T-helper 2 cell (primary cell): ENCODE results near the gene ARFGEF3.

ENCODE experiments used
- DNase-seq, 5 experiments: peaks; one replicate each; pipeline versions ENCODE4 v3.0.0 to v3.0.0-alpha.2; 2012 to 2022

Gene ARFGEF3

DNA sequence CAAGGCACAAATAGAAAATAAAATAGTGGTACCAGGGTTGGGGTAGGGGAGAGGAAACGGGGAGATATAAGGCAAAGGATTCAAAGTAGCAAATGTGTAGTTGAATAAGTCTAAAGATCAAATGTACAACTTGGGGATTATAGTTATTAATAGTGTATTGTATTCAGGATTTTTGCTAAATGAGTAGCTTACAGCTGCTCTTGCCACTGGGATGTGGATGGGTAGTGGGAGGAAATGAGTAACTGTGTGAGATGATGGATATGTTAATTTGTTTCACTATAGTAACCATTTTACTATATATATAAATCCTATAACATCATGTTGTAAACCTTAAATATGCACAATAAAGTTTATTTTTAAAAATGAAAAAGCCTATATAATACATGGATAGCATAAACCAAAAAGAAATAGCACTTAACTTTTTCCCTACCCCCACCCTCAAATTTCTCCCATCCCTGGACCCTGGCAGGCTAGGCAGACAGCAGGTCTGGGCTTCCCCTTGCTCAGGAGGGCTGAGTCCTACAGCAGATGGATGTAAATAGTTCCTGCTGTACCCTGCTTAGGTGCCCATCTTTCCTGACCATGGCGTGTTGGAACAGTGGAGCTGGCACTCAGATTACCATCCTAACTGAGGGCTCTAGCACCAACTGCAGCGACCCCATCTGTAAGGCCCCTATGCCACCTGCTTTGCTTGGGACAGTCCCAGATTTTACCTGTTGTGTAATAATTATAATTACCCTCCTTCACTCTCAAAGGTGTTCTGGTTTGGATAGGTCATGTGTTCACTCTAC lies 85.1 kb downstream of the ARFGEF3 start:
- DNase-seq = no peak

DNA sequence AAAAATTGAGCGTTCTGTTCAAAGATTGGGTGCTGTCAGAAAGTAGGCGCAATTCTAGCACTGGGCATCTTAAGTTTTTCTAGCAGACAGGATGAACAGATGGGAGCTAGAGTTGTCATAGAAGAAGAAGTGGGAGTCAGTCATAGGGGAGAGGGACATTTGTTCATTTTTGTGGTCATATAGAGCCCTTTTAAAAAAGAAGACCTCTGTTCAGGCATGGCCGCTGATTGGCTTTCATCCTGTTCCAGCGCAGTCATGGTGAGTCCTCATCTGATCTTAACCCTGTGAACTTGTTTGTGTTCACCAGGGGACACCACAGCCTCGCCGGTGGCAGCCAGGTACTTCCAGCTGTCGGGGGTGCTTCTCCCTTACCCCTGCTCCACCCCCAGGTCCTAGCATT lies 86.3 kb downstream of the ARFGEF3 start:
- DNase-seq = no peak

DNA sequence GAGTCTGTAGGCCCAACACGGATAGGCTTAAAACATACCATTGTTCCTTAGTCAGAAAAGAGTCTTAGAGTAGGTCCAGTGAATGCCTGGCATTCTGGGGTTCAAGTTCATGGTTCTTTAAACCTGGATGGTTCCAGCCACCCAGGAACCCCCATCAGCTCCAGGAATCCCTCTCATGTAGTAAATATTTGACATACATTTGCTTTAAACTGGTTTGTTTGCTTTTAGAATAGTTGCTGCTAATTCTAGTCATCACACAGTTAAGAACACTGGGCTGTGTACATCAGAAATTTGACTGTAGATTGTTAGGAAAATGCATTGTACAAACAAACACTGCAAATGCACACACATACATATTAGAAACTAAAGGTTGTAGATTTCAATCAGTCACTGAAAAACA lies 87.1 kb downstream of the ARFGEF3 start:
- DNase-seq = no peak

DNA sequence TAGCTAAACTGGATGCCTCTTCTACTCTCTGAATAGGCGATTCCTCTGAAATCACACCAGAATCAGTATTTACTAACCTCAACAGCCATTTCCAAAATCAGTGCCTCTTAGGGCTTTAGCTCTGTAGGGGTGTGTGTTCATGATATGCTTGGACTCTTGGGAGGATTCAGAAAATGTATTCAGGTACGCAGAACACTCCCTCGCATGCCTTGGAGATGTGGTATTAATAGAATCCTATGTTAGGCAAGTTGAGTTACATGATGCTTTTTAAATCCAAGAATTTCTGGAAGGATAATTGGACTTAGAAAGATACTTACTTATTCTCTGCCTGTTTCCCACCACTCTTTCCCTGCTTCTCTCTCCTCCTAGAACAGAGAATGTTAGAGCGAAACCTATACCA lies 88.3 kb downstream of the ARFGEF3 start:
- DNase-seq = no peak

DNA sequence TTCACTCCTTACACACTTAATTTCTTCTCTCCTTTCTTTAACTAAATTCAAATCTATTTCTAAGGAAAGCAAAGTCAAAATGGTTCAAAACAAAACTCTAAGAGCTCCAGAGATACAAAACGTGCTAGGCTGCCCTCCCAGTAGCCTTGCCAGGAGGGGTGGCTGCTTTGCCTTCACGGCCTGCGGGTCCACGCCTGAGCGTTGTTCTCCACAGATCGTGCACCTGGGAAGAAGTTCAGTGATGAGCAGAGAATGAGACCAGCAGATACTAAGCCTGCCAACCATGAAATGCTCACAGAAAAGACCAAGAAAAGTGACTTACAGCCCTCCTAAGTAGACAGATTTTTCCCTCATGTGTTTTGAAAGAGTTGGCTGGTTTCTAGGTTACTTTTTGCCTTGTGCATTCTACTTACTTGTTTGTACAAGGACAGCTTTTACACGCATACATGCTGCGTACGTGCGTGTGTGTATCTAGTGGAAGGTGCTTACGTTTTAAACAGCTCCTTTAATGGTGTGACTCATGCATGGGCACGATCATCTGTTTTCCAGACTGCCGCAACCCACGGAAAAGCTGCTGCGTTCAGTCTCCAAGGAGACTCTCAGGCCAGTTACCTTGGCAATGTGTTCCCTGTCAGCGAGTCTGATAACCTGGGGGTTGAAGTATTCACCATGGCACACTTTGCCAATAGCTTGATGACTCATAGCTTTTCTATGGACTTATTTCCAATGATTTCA lies 88.9 kb downstream of the ARFGEF3 start:
- DNase-seq = no peak

DNA sequence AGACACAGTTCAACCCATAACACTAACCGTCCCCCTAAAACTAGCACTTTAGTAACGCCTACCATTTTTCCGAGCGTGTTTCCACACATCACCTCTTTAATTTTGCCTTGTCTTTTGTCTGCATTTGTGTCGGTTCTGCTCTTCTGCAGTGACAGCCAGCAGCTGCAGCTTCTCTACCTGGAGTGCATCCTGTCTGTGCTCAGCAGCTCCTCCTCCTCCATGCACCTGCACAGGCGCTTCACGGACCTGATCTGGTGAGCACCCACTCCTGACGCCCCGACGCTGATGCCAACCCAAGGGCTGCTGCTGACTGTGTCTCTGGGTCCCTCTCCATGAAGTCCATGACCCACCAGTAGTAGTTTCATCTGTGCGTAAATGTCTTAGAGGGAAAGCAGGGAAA lies 92.0 kb downstream of the ARFGEF3 start:
- DNase-seq = no peak

DNA sequence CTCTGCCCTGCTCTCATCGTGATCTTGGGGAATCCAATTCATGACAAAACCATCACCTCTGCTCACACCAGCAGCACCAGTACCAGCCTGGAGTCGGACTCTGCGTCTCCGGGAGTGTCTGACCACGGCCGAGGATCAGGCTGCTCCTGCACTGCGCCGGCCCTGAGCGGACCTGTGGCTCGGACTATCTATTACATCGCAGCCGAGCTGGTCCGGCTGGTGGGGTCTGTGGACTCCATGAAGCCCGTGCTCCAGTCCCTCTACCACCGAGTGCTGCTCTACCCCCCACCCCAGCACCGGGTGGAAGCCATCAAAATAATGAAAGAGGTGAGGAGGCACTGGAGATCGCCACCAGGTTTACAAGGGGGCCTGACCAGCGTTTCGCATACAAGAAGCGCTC lies 93.7 kb downstream of the ARFGEF3 start:
- no peak for DNase-seq

DNA sequence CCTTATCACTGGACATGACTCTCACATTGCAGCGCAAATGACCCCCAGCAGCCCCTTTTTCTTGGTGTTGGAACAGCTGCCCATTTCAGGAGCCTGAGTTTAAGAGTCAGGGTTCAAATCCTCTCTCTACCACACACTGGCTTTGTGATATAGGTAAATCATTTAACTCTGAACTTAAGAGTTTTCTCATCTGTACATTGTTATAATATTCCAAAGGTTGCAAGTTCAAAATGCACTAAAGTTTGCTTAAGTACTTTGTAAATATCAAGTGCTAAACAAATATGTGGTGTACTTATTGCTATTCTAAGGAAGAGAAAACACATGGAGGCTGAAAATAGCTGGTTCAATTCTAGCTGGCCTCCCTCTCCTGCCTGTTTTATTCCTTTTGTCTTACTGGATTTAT lies 95.9 kb downstream of the ARFGEF3 start:
- DNase-seq = no peak

DNA sequence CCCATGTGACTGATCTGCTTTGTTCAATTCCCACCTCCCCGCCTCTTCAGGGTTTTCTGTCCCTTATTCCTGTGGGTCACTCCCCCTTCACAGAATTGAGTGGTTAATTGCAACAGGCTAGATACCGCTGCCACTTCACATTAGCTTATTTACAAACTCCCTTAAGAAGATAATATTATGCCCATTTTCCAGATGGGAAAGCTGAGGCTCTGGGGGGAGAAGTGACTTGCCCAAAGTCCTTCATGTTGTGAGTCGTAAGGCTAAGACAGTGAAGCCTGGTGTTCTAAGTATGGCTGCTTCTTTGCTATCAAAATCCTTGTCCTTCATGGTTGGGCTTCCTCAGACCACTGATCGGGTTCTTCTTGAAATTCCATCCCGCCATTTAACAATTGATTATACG lies 96.5 kb downstream of the ARFGEF3 start:
- no peak for DNase-seq

DNA sequence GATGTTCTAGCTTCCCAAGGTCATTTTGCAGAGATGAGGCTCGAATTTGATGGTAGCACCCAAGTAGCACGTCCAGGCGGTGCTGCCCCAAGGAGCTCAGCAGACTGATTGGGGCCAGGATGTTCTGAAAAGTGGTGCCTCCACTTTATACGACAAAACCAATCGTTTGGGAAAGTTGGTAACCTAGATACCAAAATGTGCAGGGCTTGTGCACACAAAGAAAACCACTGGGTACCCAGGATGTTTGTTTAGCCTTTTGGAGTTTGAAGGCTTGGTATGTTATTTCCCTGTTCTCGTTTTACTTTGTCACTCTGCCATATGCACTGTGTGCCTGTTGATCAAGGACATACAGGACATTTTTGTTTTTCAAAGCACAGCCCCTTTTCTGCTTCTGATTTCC lies 97.3 kb downstream of the ARFGEF3 start:
- DNase-seq = no peak

DNA sequence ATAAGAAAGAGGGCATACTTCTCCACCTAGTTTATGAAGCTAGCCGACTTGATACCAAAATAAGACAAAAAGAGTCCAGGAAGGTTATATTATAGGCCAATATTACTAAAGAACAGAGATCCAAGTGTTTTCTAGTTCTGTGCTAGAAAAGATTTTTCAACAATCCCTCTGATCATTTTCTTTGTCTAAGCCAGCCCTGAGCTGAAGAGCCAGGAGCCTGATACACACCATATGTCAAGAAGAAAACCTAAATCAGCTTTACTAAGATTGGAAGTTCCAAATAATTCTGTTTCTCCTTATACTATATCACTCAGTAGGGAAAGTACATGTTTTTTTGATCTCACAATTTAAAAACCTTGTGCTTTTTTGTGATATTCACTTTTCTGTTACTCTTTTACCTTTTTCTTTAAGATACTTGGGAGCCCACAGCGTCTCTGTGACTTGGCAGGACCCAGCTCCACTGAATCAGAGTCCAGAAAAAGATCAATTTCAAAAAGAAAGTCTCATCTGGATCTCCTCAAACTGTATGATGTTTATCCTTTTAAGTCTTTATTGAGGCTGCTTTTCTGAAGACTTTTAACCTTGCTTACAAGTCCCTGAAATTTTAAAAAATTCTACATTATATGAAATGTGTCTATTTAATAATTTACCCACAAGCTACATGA lies 99.5 kb downstream of the ARFGEF3 start:
- DNase-seq = no peak

DNA sequence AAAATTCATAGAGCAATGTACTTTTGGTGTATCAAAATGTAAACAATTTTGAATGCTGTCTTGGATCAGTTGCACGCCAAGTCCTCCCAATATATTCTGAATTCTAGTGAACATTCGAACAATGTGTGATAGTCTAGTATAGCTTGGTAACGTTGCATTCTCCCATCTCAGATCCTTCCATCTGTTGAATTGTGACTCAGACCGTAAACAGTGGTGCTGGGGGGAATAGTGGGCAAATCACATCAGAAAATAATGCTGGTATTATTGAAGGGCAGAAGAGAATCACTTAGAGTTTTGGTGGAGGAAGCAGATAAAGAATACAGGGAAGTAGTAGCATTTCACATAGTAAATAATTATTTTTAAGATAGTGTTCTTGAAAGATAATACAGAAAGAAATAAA lies 102.2 kb downstream of the ARFGEF3 start:
- DNase-seq = no peak

DNA sequence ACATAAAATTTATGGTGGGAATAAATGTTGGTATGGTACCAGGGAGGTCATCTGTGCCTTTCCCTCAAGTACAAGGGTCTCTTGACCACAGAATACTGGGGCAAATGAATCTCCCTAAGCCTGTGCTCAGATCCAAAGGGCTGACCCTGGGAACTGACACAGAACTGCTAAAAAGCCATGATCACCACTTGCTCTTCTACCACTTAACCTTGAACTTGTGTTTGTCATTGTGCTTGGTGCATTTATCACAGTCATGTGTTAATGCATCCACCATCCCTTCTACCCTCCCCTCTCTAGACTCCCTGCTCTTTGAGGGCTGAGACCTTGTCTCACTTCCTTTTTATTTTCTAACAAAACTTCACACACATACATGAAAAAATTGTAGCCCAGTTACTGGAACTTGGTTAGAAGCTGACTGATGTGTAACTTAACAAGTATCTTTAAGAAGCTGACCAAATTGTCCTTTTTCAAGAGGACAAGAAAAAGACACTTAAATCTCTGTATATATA lies 102.7 kb downstream of the ARFGEF3 start:
- DNase-seq = no peak

DNA sequence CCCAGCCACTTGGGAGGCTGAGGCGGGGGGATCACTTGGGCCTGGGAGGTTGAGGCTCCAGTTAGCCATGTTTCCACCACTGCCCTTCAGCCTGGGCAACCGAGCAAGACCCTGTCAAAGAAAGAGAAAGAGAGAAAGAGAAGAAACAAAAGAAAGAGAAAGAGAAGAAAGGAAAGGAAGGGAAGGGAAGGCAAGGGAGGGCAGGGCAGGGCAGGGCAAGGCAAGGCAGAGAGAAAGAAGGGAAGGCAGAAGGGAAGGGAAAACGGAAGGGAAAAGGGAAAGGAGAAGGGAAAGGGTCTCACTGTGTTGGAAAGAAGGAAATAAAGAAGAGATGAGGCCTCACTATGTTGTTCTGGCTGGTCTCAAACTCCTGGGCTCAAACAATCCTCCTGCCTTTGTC lies 104.4 kb downstream of the ARFGEF3 start:
- no peak for DNase-seq

DNA sequence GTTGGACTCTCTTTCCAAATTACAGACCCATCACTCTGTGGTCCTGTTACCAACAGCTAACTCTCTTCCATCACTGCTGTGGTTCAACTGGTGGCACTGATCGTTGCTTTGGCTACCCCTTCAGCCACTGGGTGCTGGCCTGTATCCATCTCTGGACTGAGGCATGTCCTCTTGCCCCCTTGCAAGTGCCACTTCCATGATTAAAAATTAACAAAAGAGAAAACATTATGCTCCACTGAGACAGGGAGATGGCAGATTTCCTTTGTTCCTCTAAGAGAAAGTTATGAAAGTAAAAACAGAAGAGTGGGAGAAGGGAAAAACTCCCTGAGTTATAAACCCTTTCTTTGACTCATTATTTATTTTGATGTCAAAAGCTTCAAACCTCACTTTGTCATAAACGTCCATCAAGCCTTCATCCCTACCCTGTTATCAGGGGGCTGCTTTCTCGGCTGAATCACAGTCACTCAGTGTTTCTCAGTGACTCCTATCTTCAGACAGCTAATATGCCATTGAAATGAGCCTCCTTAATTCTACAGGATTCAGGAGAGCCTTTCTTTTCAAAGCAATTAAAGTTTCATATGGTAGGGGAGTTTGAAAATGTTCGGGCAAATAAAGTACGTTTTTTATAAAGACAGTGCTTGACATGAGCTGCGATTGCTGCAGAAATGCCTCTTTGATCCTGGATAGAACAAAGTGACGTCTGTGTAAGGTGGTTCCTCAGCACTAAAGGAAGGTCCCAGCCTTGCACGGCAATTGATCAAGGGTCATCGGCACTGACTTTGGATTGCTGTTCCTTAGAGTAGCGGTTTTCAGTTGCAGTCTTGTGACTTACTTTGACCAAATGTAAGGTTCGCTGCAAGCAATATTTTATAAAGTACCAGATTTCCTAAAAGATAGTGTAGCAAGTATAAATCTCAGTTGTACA lies 106.5 kb downstream of the ARFGEF3 start:
- DNase-seq = no peak

DNA sequence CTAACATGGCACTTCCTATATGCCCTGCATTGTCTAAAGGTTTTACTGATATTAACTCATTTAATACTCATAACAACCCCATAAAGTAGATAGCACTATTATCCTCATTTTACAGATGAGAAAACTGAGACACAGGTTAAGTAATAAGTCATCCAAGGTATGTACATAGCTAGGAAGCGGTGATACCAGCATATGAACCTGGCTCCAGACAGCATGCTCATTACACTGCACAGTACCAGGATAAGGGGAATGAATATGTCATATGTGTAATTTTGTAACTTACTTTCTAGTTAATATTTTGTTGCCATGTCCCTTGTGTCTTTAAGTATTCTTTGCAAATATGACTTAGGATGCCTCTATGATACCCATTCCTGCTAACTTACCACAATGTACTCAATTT lies 109.7 kb downstream of the ARFGEF3 start:
- DNase-seq = no peak

DNA sequence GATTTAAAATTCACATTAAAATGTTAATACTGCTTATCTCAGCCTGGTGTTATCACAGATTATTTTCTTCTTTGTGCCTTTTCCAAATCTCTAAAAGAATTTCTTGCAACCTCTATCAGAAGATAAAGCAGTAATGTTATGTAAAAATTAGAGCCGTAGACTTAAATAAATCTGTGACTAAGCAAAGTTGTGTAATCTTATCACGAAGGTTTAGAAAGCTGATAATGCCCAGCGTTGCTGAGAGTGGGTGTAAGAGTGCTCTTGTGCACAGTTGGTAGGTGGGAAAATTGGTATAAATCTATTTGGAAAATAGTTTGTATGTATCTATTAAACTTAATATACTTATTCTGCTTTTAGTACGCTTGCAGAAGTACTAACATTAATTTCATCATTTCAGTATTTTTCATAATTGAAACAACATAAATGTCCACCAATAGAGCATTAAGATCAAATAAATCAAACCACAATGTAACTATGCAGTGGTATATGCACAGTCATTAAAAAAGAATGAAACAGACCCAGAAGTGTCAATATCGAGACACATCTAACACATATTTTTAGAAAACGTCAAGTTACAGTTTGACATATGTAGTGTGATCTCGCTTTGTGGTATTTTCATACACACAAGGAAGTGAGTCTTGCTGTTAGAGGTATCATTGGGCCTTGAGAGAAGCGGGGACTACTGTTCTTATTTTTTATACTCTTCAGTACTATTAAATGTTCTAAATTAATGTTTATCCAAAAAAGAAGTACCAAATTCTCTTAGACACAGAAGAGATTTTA lies 111.0 kb downstream of the ARFGEF3 start:
- no peak for DNase-seq

DNA sequence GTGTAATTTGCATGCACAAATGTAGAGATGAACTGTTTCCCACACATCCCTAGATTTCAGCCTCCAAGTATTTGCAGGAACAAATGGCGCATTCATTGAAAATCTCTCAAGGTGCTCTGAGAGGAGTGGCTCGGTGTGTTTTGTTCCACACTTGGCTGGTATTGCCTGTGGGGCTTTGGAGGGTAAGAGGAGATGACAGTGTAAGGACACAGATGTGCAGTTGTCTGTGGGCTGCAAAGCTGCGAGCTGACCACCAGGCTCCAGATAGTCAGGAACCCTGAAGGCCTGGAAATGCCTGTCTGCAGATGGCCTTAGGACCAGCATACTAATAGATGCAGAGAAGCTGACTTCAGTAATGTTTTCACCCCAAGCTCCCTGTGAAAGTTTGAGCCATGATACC lies 114.2 kb downstream of the ARFGEF3 start:
- DNase-seq = no peak

DNA sequence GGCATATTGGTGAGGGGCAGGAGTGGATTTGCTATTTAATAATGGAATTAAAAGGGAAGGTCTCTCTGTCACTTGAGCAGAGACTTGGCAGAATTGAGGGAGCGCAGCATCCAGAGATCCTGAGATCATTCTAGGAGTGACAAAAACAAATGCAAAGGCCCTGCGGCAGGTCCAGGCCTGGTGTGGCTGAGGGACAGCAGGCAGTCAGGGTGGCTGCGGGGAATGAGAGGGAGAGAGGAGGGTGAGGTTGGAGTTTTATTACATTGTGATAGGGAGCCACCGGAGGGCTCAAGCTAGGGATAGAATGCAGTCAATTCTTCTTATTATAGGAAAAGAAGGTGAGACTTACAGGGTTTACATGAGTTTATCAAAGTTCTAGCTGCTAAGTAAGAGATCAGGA lies 116.1 kb downstream of the ARFGEF3 start:
- no peak for DNase-seq

DNA sequence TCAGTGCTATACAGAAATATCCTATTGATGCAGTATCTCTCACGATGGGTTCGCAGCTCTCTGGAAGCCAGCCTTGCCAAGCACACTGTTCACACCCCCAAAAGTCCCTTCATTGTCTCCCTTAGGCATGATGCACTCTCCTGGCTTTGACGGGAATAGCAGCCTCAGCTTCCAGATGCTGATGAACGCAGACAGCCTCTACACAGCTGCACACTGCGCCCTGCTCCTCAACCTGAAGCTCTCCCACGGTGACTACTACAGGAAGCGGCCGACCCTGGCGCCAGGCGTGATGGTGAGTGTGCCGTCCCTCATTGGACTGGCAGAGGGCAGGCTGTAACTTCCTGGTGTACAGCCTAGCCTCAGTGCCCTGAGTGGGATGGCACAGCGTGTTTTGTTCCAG lies 116.6 kb downstream of the ARFGEF3 start:
- DNase-seq = no peak

DNA sequence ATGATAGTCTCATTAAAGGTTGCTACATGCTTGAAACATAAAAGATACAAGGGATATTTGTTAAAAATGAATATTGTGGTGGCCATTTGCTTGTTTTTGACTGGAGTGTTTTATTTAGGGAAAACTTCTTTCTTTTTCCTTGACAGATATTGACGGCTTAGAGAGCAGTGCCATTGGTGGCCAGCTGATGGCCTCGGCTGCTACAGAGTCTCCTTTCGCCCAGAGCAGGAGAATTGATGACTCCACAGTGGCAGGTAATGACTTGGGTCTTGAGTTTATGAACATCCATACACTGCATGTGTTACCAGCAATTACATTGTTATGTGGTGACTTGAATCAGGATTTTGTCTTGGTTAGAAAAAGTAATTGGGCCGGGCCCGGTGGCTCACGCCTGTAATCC lies 124.1 kb downstream of the ARFGEF3 start:
- no peak for DNase-seq

DNA sequence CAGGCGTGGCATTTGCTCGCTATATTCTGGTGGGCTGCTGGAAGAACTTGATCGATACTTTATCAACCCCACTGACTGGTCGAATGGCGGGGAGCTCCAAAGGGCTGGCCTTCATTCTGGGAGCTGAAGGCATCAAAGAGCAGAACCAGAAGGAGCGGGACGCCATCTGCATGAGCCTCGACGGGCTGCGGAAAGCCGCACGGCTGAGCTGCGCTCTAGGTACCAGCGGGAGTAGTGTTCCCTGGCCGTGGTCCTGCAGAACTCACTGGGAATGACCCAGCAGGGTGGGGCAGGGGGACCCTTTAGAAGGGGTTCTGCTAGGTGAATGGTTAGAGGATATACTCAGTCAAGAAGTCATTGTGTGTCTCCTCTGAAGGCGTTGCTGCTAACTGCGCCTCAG lies 125.0 kb downstream of the ARFGEF3 start:
- DNase-seq = no peak
